Spleen (tissue), 11 donors: Measurements from ENCODE around the gene N4BP2L1. TPM values are rescaled to one million over a fixed set of nuclear protein-coding genes. Genes with fewer than 3 reads are reported as not detected.

ENCODE experiments used
- DNase-seq: peaks from one replicate; pipeline ENCODE4 v3.0.0-alpha.2; 2020
- H3K27ac ChIP-seq, 8 donors: fragments of 200-600 bp; sonication (generic) in 7 of 8; 1 replicate in 4 of 8; 2 replicates in 4 of 8; pipeline versions ENCODE4 v1.5.0 to v1.8.0; 2016 to 2021; ENCODE audit warnings: inconsistent platforms in 4 of 8, mild to moderate bottlenecking in 4 of 8, moderate library complexity in 1 of 8
- H3K27me3 ChIP-seq, 7 donors: fragments of 200-600 bp; sonication (generic) in 6 of 7; replicated peaks in 1 of 7; 1 replicate in 4 of 7; 2 replicates in 3 of 7; pipeline versions ENCODE4 v1.5.0 to v1.8.0; 2016 to 2021; ENCODE audit warnings: inconsistent platforms in 3 of 7, mild to moderate bottlenecking in 1 of 7
- H3K36me3 ChIP-seq, 6 donors: fragments of 200-600 bp; sonication (generic) in 5 of 6; 1 replicate in 4 of 6; 2 replicates in 2 of 6; pipeline versions ENCODE4 v1.5.0 to v1.8.0; 2016 to 2021; ENCODE audit warnings: inconsistent platforms in 2 of 6
- H3K4me1 ChIP-seq, 6 donors: fragments of 200-600 bp; sonication (generic) in 5 of 6; 1 replicate in 3 of 6; 2 replicates in 3 of 6; pipeline versions ENCODE4 v1.5.0 to v1.8.0; 2016 to 2021; ENCODE audit warnings: inconsistent platforms in 3 of 6
- H3K4me3 ChIP-seq, 8 donors: fragments of 200-600 bp; sonication (generic) in 7 of 8; 1 replicate in 4 of 8; 2 replicates in 4 of 8; pipeline versions ENCODE4 v1.5.0 to v1.8.0; 2016 to 2021; ENCODE audit warnings: inconsistent platforms in 4 of 8, mild to moderate bottlenecking in 4 of 8, moderate library complexity in 2 of 8
- H3K9me3 ChIP-seq, 8 donors: fragments of 200-600 bp; sonication (generic) in 7 of 8; 1 replicate in 4 of 8; 2 replicates in 4 of 8; pipeline versions ENCODE4 v1.5.0 to v1.8.0; 2016 to 2021; ENCODE audit warnings: inconsistent platforms in 4 of 8
- CTCF ChIP-seq, 11 experiments: fragments of 200-600 bp in 7 of 11; fragments of 450-650 bp in 4 of 11; sonication (generic) in 4 of 11; IDR thresholded peaks in 8 of 11; conservative IDR thresholded peaks in 3 of 11; 1 replicate in 7 of 11; 2 replicates in 4 of 11; pipeline versions ENCODE4 v1.4.0 to v1.8.0; 2016 to 2021; ENCODE audit warnings: antibody characterized with exemption in 11 of 11, inconsistent platforms in 4 of 11, mild to moderate bottlenecking in 1 of 11
- POLR2A ChIP-seq, 3 donors: fragments of 450-650 bp; IDR thresholded peaks; one replicate each; pipeline ENCODE4 v1.5.1; 2017; ENCODE audit warnings: antibody characterized with exemption in 3 of 3, mild to moderate bottlenecking in 1 of 3
- POLR2AphosphoS5 ChIP-seq, 3 donors: sonication (generic); formaldehyde crosslinking; IDR thresholded peaks; one replicate each; pipeline ENCODE4 v1.5.1; 2017; ENCODE audit warnings: antibody characterized with exemption in 3 of 3
- WGBS, 5 donors: extraction: QIAGEN DNeasy Blood & Tissue Kit in 3 of 5; methylation state at CpG; one replicate each; pipeline versions ENCODE4 v1.1.5 to v1.1.7; 2013 to 2018; 5-methylcytosine and 5-hydroxymethylcytosine counted together
- intact Hi-C: fragments of 100-400 bp; cut with DNase I; formaldehyde crosslinking; loops from one replicate; pipeline ENCODE4 v1.15.0; 2023; ENCODE audit warnings: low total_unique reads
- polyA plus RNA-seq, 3 donors: library from polyadenylated mRNA; stranded (reverse); fragments of 200-250 nt; gene quantifications; one replicate each; pipeline ENCODE4 v1.2.1, GENCODE V29; 2013
- total RNA-seq, 7 donors: library from RNA; depleted of rRNA in 3 of 7; stranded (reverse); fragments of >200 nt in 3 of 7; fragmentation: NEBNext Ultra II Directional in 4 of 7; extraction: Animal tissue kit (Norgen Biotek cat#: 25700) in 4 of 7; gene quantifications; one replicate each; pipeline versions ENCODE4 v1.1.0 to v1.2.1, GENCODE V29; 2016 to 2021
- donor health status: healthy with polysubstance abuse.
- donor health status: DM: no; HTN: no; CAD: no; lungs with moderate emphysema.
- donor health status: DM: no; HTN: no; CAD: no.
- donor health status: Bipolar disorder and iron deficiency.
- donor health status: healthy.
- donor health status: DM: no; HTN: no; CAD: no.
- donor health status: DM: yes; HTN: yes; CAD: no.

N4BP2L1 gene
- total and polyA plus RNA-seq, 10 donors, result 28.3 to 57.4 (median 39.9) TPM

- H3K4me3 ChIP-seq, result no peak overlapping the region
- no peaks in the 10 kb centered on the region for H3K27me3 ChIP-seq
- WGBS, 5 donors, result 92 to 97% (median 94%) methylated on average over 6 of the region's 6 CpGs
- intact Hi-C loops, result no loop called here
- H3K27ac ChIP-seq, result no peak overlapping the region
- TF ChIP-seq POLR2AphosphoS5 (IDR thresholded peaks at IDR 0.05) (no peak), POLR2A (IDR thresholded peaks at IDR 0.05) (no peak), CTCF (IDR thresholded peaks at IDR 0.05 in 8 of 11, conservative IDR thresholded peaks at IDR 0.05 in 3 of 11) (no peak)
- DNase-seq, result no peak
- H3K4me1 ChIP-seq, result peaks cover 0 to 28% (median 7%) of the 10 kb centered on the region in 6 donors
- H3K36me3 ChIP-seq, result peaks cover 0 to 50% (median 25%) of the 10 kb centered on the region in 6 donors
- no peaks in the 10 kb centered on the region for H3K9me3 ChIP-seq
Observed at GRCh38 chr13:32409001-32409313, 19.0 kb downstream of the N4BP2L1 start.

GRCh38 chr13:32408296-32409000 is 19.5 kb downstream of the N4BP2L1 start:
- Histone ChIP-seq H3K27ac (no peak overlapping the region), H3K4me3 (no peak overlapping the region), H3K4me1 (peaks cover 0 to 28% (median 7%) of the 10 kb centered on the region in 6 donors), H3K27me3 (no peaks in the 10 kb centered on the region), H3K9me3 (no peaks in the 10 kb centered on the region), H3K36me3 (peaks cover 0 to 55% (median 27%) of the 10 kb centered on the region in 6 donors)
- intact Hi-C loops, result no loop called here
- 80 to 89% (median 85%) methylated on average over 9 of the region's 9 CpGs for WGBS, 5 donors
- no peak for DNase-seq
- TF ChIP-seq CTCF (IDR thresholded peaks at IDR 0.05 in 8 of 11, conservative IDR thresholded peaks at IDR 0.05 in 3 of 11) (no peak), POLR2AphosphoS5 (IDR thresholded peaks at IDR 0.05) (no peak), POLR2A (IDR thresholded peaks at IDR 0.05) (no peak)

- no peak overlapping the region for H3K4me3 ChIP-seq
- no peak overlapping the region for H3K27ac ChIP-seq
- peaks cover 0 to 61% (median 31%) of the 10 kb centered on the region in 6 donors for H3K36me3 ChIP-seq
- intact Hi-C loops, result no loop called here
- 78 to 92% (median 85%) methylated on average over 6 of the region's 6 CpGs for WGBS, 5 donors
- DNase-seq, result no peak
- H3K4me1 ChIP-seq, result peaks cover 0 to 28% (median 7%) of the 10 kb centered on the region in 6 donors
- TF ChIP-seq POLR2AphosphoS5 (IDR thresholded peaks at IDR 0.05) (no peak), POLR2A (IDR thresholded peaks at IDR 0.05) (no peak)
- H3K9me3 ChIP-seq, result no peaks in the 10 kb centered on the region
- H3K27me3 ChIP-seq, result no peaks in the 10 kb centered on the region
Observed at GRCh38 chr13:32407854-32408253, 20.1 kb downstream of the N4BP2L1 start.

GRCh38 chr13:32403108-32403507 is 24.8 kb downstream of the N4BP2L1 start:
- no peak for DNase-seq
- H3K27me3 ChIP-seq, result no peaks in the 10 kb centered on the region
- 94 to 97% (median 95%) methylated on average over 4 of the region's 4 CpGs for WGBS, 5 donors
- H3K27ac ChIP-seq, result no peak overlapping the region
- no peak overlapping the region for H3K4me3 ChIP-seq
- intact Hi-C loops, result no loop called here
- no peaks in the 10 kb centered on the region for H3K9me3 ChIP-seq
- TF ChIP-seq CTCF (IDR thresholded peaks at IDR 0.05 in 8 of 11, conservative IDR thresholded peaks at IDR 0.05 in 3 of 11) (no peak), POLR2A (IDR thresholded peaks at IDR 0.05) (no peak), POLR2AphosphoS5 (IDR thresholded peaks at IDR 0.05) (no peak)
- peaks cover 0 to 90% (median 40%) of the 10 kb centered on the region in 6 donors for H3K36me3 ChIP-seq
- H3K4me1 ChIP-seq, result no peaks in the 10 kb centered on the region
